Stimulated activated naive CD8-positive, alpha-beta T cell treated with anti-CD3 and anti-CD28 coated beads, Interleukin-15, Interleukin-2, amounts not matched to agents 100 ng/mL and 50 ng/mL, for 24 hours (primary cell): ENCODE measurements around the gene AFAP1.

Experiments
- H3K27ac Mint-ChIP-seq: one replicate; pipeline ENCODE4 v1.8.0; 2021; ENCODE audit warnings: mild to moderate bottlenecking, mixed read lengths
- H3K27me3 Mint-ChIP-seq: one replicate; pipeline ENCODE4 v1.8.0; 2021; ENCODE audit warnings: mixed read lengths
- H3K36me3 Mint-ChIP-seq: one replicate; pipeline ENCODE4 v1.8.0; 2021; ENCODE audit warnings: low read depth, mixed read lengths
- H3K4me1 Mint-ChIP-seq: one replicate; pipeline ENCODE4 v1.8.0; 2021; ENCODE audit warnings: low read depth, mixed read lengths
- H3K4me3 Mint-ChIP-seq: one replicate; pipeline ENCODE4 v1.8.0; 2021; ENCODE audit warnings: mild to moderate bottlenecking, mixed read lengths
- H3K9me3 Mint-ChIP-seq: one replicate; pipeline ENCODE4 v1.8.0; 2021; ENCODE audit warnings: mixed read lengths

Gene AFAP1

GRCh38 chr4:7719354-7720174 lies 220.1 kb downstream of the AFAP1 start:
- Mint-ChIP-seq H3K4me1 (peaks cover 3% of the 10 kb centered on the region), H3K36me3 (no peaks in the 10 kb centered on the region), H3K27ac (no peak overlapping the region), H3K27me3 (peaks cover 11% of the 10 kb centered on the region), H3K9me3 (peaks cover 7% of the 10 kb centered on the region), H3K4me3 (no peak overlapping the region)

GRCh38 chr4:7717946-7718490 lies 221.6 kb downstream of the AFAP1 start:
- Mint-ChIP-seq H3K9me3 (no peaks in the 10 kb centered on the region), H3K36me3 (no peaks in the 10 kb centered on the region), H3K27ac (no peak overlapping the region), H3K4me3 (no peak overlapping the region), H3K27me3 (peaks cover 11% of the 10 kb centered on the region), H3K4me1 (peaks cover 3% of the 10 kb centered on the region)

GRCh38 chr4:7717161-7717560 lies 222.5 kb downstream of the AFAP1 start:
- Mint-ChIP-seq H3K27ac (no peak overlapping the region), H3K9me3 (no peaks in the 10 kb centered on the region), H3K4me1 (peaks cover 3% of the 10 kb centered on the region), H3K36me3 (no peaks in the 10 kb centered on the region), H3K27me3 (peaks cover 11% of the 10 kb centered on the region), H3K4me3 (no peak overlapping the region)

- H3K27ac Mint-ChIP-seq = no peak overlapping the region
- no peaks in the 10 kb centered on the region for H3K36me3 Mint-ChIP-seq
- H3K4me3 Mint-ChIP-seq = no peak overlapping the region
- H3K9me3 Mint-ChIP-seq = no peaks in the 10 kb centered on the region
- peaks cover 3% of the 10 kb centered on the region for H3K4me1 Mint-ChIP-seq
- peaks cover 7% of the 10 kb centered on the region for H3K27me3 Mint-ChIP-seq
Measured at GRCh38 chr4:7716010-7716721, 223.5 kb downstream of the AFAP1 start.

DNA sequence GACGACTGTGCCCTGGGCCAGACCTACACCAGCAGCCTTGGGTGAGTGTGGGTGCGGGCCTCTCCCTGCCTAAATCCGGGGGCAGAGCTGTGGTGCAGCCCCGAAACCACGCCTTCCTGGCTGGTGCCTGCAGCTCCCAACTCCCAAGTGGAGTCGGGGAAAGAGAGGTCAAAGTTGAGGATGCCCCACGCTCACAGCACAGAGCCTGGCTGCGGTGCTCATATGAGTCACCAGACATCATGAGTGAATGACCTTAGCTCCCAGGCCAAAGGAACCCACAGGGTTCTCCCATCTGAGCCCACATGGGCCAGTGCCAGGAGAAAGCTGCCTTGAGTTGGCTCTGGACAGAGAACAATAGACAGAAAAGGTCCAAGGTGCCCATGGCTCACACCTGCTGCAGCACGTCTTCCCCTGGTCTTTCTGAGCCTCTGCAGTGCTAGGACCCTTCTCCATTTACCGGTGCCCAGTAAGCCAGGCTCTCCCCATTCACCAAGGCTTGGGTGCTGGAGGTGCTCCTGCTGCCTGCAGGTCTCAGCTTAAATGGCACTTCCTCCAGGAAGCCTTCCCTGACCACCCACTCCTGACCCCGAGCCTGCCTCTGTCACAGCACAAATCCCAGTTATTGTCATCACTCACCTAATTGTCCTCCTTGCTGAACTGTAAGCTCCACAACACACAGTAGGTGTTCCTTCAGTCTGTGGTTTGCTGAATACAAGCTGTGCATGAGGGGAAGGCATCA lies 224.2 kb downstream of the AFAP1 start:
- H3K27me3 Mint-ChIP-seq = peaks cover 6% of the 10 kb centered on the region
- no peak overlapping the region for H3K4me3 Mint-ChIP-seq
- no peaks in the 10 kb centered on the region for H3K36me3 Mint-ChIP-seq
- H3K9me3 Mint-ChIP-seq = no peaks in the 10 kb centered on the region
- H3K4me1 Mint-ChIP-seq = peaks cover 3% of the 10 kb centered on the region
- no peak overlapping the region for H3K27ac Mint-ChIP-seq

- Mint-ChIP-seq H3K27ac (no peak overlapping the region), H3K36me3 (no peaks in the 10 kb centered on the region), H3K27me3 (peaks cover 1% of the 10 kb centered on the region), H3K9me3 (no peaks in the 10 kb centered on the region), H3K4me1 (peaks cover 1% of the 10 kb centered on the region), H3K4me3 (no peak overlapping the region)
Measured at GRCh38 chr4:7714738-7715137, 224.9 kb downstream of the AFAP1 start.

- no peak overlapping the region for H3K4me3 Mint-ChIP-seq
- no peaks in the 10 kb centered on the region for H3K4me1 Mint-ChIP-seq
- H3K27ac Mint-ChIP-seq = no peak overlapping the region
- H3K36me3 Mint-ChIP-seq = no peaks in the 10 kb centered on the region
- H3K9me3 Mint-ChIP-seq = no peaks in the 10 kb centered on the region
- H3K27me3 Mint-ChIP-seq = no peaks in the 10 kb centered on the region
Measured at GRCh38 chr4:7714176-7714575, 225.5 kb downstream of the AFAP1 start.

GRCh38 chr4:7713757-7714156 lies 225.9 kb downstream of the AFAP1 start:
- Mint-ChIP-seq H3K27ac (no peak overlapping the region), H3K27me3 (no peaks in the 10 kb centered on the region), H3K36me3 (no peaks in the 10 kb centered on the region), H3K4me3 (no peak overlapping the region), H3K9me3 (no peaks in the 10 kb centered on the region), H3K4me1 (no peaks in the 10 kb centered on the region)

GRCh38 chr4:7712021-7712671 lies 227.5 kb downstream of the AFAP1 start:
- Mint-ChIP-seq H3K36me3 (no peaks in the 10 kb centered on the region), H3K9me3 (no peaks in the 10 kb centered on the region), H3K27me3 (no peaks in the 10 kb centered on the region), H3K4me3 (no peak overlapping the region), H3K4me1 (no peaks in the 10 kb centered on the region), H3K27ac (no peak overlapping the region)

DNA sequence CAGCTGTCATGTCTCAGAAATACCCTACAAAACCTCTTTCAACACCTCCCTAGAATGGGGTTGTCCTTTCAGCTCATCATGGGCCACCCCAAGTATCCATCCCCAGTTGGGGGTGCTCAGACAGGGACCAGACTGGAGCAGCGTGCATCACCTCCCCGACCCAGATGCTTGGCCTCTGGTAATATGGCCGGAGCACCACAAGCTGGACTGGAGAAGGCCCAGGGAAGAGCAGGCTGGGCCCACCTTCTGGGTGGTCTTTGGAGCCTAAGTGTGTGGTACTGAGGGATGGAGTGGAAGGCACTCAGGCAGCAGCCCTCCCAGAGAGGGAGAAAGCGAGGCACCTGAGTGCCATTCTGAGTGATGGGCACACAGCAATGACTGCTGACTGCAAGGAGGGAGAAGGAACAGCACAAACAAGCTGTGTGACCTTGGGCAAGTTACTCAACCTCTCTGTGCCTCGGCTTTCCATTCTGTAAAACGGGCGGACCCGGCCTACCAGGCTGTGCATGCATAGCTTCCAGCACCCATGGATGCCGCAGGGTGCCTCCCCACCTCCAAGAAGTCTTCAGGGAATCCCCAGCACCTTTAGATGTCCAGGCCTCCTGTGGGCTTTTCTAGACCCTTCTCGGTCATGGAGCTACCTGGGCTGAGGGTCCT lies 228.2 kb downstream of the AFAP1 start:
- Mint-ChIP-seq H3K9me3 (no peaks in the 10 kb centered on the region), H3K27ac (no peak overlapping the region), H3K36me3 (no peaks in the 10 kb centered on the region), H3K27me3 (no peaks in the 10 kb centered on the region), H3K4me3 (no peak overlapping the region), H3K4me1 (no peaks in the 10 kb centered on the region)

DNA sequence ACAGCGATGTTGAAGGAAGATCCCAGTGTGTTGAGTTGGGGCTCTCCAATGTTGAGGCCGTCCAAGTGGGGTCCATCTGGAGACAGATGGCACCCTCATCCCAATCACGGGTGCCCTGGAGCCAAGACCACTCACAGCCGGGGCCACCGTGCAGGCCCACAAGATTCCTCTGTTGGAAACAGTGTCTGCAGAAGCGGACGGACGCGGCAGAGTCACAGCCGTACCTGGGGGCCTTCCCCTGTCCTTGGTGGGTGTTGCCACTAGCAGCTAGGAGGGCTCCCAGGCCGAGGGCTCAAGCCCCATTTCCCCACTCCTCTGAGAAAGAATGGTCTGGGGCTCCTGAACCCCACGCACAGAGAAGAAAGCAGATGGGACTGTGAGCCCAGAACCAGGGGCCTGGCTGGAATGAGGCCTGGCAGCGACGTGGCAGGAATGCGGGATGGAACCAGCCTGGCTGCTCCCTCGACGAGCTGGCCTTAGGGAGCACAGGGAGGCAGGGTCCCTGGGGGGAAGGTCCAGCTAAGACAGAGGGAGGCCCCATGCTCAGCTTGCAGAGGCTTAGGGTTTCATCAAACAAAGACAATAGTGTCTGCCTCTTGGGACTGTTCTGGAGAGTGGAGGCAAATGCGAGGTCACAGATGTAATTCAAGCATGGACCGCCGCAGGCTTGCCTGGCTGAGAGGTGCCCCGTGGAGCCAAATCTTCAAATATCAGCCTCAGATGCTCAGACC lies 228.9 kb downstream of the AFAP1 start:
- Mint-ChIP-seq H3K4me1 (no peaks in the 10 kb centered on the region), H3K27ac (no peak overlapping the region), H3K27me3 (no peaks in the 10 kb centered on the region), H3K9me3 (no peaks in the 10 kb centered on the region), H3K36me3 (no peaks in the 10 kb centered on the region), H3K4me3 (no peak overlapping the region)

GRCh38 chr4:7710126-7710525 lies 229.5 kb downstream of the AFAP1 start:
- H3K27ac Mint-ChIP-seq = no peak overlapping the region
- no peaks in the 10 kb centered on the region for H3K4me1 Mint-ChIP-seq
- no peaks in the 10 kb centered on the region for H3K27me3 Mint-ChIP-seq
- no peaks in the 10 kb centered on the region for H3K9me3 Mint-ChIP-seq
- H3K36me3 Mint-ChIP-seq = no peaks in the 10 kb centered on the region
- H3K4me3 Mint-ChIP-seq = no peak overlapping the region

DNA sequence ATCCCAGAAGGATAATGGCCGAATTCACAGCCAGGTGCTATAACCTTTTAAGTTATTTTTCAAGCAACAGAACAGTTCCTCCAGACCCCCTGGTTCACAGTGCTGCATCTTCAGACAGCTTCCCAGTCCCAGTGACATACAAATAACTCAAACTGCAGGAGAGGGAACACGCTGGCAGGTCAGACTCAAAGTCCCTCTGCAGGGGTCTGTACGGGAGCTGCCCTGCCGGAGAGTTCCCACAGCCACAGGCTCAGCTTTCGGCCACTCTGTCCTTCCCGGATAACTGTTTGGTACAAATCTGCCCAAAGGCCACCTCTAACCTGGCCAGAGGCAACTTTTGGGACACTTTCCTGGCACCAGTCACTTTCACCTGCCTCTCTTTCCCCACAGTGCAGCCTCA lies 230.2 kb downstream of the AFAP1 start:
- Mint-ChIP-seq H3K27me3 (no peaks in the 10 kb centered on the region), H3K27ac (no peak overlapping the region), H3K9me3 (no peaks in the 10 kb centered on the region), H3K4me1 (no peaks in the 10 kb centered on the region), H3K36me3 (no peaks in the 10 kb centered on the region), H3K4me3 (no peak overlapping the region)

DNA sequence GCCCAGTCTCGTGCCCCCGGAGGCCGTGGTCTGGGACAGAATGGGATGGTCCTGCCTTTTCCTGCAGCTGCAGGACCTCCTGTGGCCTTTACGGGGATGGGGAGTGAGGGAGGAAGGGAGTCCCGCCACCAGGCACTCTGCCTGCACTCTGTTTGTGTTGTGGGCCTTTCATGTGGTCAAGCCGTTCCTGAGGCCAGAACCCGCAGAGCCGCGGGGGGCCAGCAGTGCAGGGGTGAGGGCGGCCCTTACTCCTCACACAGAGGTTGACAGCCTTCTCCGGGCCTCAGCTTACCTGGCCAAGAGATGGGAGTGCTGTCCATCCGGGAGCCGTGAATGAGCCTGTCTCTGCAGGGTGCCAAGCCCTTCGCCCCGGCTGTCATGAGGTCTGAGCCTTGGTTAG lies 230.7 kb downstream of the AFAP1 start:
- Mint-ChIP-seq H3K4me1 (no peaks in the 10 kb centered on the region), H3K27ac (no peak overlapping the region), H3K36me3 (no peaks in the 10 kb centered on the region), H3K9me3 (no peaks in the 10 kb centered on the region), H3K4me3 (no peak overlapping the region), H3K27me3 (no peaks in the 10 kb centered on the region)
